GM21367 (cell line): ENCODE data around the gene MLYCD.

Source experiments
- ATAC-seq: cut with Tn5 transposase; IDR thresholded peaks from one replicate; pipeline ENCODE4 v1.9.1; 2021; ENCODE audit not compliant: unreplicated experiment

Gene MLYCD

GRCh38 chr16:83968891-83969649 is 70.2 kb downstream of the MLYCD start:
- ATAC-seq: no peak

DNA sequence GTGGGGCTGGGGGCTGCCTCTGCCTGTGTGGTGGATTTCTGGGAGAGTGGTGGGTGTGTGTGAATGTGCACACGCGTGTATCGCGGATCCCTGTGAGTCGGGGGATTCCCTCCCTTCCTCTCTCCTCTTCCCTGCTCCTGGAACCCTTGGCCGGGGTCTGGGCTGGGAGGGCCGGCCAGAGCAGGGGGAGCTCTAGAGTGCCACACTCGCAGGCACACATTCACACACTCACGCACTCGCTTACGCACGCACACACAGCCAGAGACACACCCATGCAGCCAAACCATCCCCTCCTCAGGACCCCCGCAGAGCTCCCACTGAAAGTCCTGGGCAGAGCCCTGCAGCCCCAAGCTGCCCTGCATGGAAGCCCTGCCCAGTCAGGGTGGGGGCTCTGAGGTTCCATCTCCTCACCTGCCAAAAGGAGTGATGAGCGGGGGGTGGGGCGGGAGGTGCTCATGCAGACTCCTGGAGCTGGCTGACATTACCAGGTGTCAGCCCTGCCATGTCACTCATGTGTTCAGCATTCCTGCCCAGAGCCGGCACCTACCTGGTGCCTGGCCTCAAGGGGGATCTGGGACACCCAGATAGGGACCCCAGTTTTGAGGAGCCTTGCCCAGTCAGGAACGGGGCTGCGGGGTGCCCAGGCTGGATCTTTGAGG is 71.0 kb downstream of the MLYCD start:
- no peak for ATAC-seq

DNA sequence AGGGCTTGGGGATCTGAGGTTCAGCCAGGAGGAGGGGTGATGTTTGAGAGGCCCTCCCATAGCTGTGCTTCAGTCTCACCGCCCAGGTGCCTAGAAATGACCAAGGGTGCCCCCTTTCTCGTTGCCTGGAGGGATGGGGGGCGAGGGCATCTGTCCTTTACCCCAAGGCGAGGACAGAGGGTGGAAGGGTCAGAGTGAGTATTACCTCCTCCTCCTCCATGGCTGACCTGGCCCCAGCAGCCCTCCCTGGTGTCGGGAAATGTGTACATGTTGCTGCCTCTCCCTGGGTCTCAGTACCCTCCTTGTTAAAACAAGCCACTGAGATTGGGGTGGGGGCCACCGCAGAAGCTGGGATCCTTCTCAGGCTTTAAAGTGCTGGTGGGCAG is 71.5 kb downstream of the MLYCD start:
- ATAC-seq: no peak

- ATAC-seq: no peak
These were observed 72.5 kb downstream of the MLYCD start for GRCh38 chr16:83971165-83972130.

GRCh38 chr16:83972256-83973008 is 73.5 kb downstream of the MLYCD start:
- ATAC-seq: no peak

GRCh38 chr16:83973077-83973476 is 74.2 kb downstream of the MLYCD start:
- ATAC-seq: no peak

GRCh38 chr16:83973581-83974385 is 74.9 kb downstream of the MLYCD start:
- no peak for ATAC-seq

DNA sequence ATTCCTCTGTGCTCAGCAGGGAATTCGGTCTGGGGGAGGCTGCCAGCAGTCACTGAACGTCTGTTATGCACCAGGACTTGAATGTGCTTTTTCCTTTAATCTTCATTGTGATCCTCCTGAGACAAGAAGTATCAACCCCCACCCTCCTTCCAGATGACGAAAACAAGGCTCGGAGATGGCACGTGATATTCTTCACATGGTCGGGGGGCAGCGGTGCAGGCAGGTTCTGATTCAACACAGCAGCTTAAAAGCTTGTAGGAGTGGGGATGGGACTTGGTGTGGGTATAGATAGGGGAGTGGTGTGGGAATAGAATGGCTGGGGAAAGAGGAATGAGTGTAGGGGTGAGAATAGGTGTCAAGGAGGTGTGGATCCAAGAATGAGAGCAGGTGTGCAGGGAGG is 75.6 kb downstream of the MLYCD start:
- ATAC-seq: no peak

- no peak for ATAC-seq
These were observed 76.8 kb downstream of the MLYCD start for GRCh38 chr16:83975590-83976260.
